HG03558 (cell line): Measurements from ENCODE around the gene ID1.
"Not testable (repeated sequence)": the region's sequence is repeated elsewhere in the genome, so short reads cannot be mapped to it uniquely, and the experiment has no call there.

Experiments
- ATAC-seq: cut with Tn5 transposase; IDR thresholded peaks from one replicate; pipeline ENCODE4 v1.9.1; 2021; ENCODE audit warnings: moderate number of reproducible peaks; ENCODE audit not compliant: unreplicated experiment; ENCODE audit errors: extremely low read depth

ID1 gene

DNA sequence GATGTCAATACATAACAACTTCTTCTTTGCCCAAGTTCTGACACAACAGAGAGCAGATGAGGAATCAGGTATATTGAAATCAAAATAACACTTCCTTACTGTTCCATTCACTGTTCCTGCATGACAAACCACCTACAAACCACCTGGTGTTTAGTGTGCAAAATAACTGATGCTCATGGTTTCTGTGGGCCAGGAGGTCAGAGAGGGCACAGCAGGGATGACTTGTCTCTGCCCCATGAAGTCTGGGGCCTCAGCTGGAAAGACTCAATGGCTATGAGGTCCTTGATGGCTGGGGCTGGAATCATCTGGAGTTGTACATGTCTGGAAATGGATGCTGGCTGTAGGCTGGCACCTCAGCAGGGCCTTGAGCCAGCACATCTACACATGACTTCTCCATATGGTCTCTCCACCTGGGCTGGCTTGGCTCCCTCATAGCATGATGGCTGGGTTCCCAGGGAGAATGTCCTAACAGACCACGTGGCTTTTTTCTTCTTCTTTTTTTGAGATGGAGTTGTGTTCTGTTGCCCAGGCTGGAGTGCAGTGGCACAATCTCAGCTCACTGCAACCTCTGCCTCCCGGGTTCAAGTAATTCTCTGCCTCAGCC, 25.2 kb downstream of the ID1 start:
- no peak for ATAC-seq

DNA sequence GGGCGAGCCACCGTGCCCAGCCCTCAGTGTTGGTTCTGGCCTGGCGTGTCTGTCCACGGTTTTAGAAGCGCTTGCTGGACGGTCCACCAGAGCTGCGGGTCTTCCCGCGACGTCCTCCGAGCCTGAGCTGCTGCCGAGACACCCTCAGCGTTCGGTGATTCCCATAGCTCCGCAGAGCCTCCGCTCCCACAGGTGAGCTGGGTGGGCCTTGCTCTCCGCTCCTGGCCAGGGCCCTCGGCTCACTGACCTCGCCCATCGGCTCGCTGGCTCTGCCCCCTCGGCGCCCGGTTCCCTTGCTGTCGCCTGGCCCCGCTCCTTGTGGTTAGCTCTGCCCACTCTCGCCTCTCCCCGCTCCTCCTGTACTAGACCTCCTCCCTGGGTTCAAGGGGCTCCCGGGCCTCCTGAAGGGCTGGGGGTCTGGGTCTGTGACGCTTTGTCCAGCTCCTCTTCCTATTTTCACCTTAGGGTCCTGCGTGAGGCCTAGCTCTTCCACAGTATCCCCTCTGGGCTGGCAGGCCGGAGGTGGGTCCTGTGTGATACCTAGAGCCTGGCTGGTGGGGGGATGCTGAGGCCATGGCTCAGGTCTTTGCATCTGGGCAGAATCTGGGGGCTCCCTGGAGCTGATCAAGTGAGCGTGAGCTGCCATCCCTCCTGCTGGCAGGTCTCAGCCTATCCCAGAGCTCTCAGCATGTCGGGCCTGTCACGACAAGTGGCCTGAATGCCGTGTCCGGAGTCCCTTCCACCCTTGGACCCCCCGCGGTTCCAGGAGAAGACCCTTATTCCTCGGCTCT, 27.7 kb downstream of the ID1 start:
- no peak for ATAC-seq

DNA sequence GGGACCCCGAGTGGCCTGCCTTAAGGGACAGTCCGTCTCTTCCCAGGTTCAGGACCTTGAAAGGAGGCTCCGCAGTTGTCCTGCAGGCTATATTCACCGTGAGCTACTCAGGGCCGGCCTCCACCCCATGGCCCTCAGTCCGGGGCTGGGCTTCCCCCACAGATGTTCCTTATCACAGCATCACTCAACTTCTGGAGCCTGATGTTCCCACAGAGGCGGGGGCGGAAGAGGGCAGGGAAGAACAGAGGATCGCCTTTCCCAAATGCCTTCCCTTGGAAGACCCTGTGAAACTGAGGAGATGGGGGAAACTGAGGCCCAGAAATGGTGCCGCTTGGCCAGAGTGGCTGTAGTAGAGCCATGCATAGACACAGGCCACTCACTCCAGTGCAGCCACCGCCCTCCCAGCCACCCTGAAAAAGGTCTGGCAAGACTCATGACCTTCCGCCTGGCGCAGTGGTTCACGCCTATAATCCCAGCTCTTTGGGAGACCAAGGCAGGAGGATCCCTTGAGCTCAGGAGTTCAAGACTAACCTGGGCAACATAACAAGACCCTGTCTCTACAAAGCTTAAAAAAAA, 28.3 kb downstream of the ID1 start:
- ATAC-seq: no peak

DNA sequence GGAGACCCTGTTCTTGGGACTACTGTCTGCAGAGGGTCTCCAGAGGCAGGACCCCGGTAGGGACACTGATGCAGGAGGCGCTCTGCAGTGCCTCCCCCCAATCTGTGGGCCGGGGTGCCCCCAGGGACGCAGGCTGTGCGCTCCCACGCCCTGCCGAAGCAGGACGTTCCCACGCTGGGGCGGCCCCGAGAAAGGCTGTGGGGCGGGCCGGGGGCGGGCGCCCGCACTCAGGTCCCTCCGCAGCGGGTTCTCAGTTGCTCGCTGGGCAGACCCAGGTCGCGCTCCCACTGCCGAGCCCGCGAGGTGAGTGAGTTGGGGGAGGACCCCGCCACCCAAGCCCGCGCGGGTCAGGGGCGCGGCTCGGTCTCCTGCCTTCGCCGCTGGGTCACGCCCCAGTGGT, 32.6 kb downstream of the ID1 start, which contains the start of gene COX4I2:
Gene COX4I2 (plus strand): TSS at position 253 of the 400 bp plus-strand sequence. CDS start 1,106 bp downstream, outside the sequence.
- no peak for ATAC-seq

DNA sequence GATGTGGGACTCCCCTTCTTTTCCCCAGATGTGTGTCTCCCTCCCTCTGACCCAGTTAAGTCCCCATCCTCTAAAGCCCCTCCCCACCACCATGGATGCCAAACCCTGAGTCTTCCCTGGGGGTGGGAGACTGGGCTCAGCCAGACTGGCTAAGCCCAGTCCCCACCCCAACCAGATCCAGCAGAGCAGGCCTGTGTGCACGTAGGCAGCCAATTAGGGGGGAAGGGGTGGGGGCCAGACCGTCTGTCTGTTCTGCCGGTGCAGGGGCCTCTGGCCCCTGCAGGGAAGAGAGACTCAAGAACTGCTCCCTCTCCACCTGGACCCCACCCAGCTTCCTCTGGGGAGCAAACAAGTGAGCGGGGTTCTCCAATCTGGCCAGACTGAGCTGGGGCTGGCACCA, 33.2 kb downstream of the ID1 start:
- no peak for ATAC-seq

DNA sequence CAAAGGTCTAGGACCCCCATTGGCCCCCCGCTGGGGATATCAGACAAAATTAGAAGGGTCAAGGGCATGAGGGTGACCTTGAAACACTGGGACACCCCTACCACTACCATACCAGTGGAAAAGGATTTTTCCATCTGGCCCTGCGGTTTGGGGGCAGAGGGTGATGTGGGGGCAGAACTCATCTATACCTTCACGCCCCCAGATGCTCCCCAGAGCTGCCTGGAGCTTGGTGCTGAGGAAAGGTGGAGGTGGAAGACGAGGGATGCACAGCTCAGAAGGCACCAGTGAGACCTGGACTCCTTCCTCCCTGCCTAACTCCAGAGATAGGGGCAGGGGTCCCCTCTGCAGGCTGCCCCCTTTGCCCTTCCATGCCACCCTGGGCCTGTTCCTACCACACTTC, 33.7 kb downstream of the ID1 start:
- no peak for ATAC-seq

DNA sequence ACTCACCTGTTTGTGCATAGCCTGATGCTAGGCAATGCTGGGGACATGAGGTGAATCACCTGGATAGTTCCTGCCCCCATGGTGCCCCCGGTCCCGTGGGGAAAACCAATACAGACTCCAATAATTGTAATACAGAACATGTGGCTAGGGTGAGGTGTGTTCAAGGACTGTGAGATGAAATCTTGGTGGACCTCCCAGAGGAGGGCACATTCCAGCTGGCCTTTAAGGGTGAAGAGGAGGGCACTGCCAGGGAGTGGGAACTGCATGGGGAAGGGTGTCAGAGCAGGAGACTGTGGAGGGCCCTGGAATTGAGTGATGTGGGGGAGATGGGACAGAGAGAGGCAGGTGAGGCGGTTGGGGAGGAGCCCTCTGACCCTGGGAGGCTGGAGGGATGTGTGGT, 35.2 kb downstream of the ID1 start:
- ATAC-seq: no peak

DNA sequence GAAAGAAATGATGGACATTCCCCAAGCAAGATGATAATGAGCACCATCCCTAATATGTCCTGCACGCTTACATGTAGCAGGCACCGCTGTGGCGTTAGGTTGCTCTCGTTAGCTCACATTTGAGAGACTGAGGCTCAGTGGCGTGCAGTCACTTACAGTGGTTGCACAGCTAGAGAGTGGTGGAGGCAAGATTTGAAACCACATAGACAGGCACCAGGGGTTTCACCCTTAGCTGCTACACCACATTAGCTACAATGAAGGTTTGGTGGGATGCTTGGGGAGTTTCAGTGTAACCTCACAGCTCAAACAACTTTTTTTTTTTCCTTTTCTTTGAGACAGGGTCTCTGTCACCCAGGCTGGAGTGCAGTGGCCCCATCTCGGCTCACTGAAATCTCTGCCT, 36.3 kb downstream of the ID1 start:
- no peak for ATAC-seq

DNA sequence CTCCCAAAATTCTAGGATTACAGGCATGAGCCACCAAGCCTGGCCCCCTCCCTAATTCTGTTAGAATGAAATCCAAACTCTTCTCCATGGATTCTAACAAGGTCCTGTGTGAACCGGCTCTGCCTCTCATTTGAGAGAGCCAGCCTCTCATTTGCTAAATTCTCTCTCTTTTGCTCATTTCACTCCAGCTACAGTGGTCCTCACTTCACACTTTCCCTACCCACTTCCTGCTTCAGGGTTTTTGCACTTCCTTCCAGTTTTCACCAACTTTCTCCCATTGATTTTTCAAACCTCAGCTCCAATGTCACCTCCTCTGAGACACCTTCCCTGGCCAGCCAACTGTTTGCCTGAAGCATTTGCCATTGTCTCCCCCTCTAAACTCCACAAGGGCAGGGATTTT, 37.7 kb downstream of the ID1 start:
- no peak for ATAC-seq

DNA sequence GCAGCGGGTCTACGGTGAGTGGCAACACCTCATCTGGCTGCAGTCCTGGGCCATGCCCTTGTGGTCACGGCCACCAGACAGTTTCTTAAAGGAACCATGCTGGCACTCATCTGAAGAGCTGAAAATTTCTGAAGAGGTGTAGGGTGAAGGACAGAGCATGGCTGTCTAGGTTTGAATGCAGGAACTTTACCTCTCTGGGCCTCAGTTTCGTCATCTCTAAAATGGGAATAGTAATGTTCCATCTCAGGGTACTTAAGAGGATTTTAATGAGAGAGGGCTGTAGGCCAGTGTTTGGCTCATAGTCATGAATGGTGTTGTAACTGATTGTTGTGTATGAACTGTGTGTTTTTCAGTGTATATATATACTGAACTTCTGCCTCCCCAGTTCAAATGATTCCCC, 38.4 kb downstream of the ID1 start:
- no peak for ATAC-seq

DNA sequence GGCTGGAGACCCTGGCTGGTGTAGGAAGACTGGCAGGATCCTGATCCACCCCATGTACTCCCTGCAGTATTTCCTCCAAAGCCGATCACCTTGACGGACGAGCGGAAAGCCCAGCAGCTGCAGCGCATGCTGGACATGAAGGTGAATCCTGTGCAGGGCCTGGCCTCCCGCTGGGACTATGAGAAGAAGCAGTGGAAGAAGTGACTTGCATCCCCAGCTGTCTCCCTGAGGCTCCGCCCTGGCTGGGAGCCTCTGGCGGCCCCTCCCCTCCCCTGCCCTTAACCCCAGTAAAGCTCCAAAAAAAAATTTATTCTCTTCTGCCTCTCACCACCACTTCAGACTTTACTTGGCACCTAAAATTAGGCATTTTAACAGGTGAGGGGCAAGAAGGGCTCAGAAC, 39.6 kb downstream of the ID1 start:
- ATAC-seq: no peak

DNA sequence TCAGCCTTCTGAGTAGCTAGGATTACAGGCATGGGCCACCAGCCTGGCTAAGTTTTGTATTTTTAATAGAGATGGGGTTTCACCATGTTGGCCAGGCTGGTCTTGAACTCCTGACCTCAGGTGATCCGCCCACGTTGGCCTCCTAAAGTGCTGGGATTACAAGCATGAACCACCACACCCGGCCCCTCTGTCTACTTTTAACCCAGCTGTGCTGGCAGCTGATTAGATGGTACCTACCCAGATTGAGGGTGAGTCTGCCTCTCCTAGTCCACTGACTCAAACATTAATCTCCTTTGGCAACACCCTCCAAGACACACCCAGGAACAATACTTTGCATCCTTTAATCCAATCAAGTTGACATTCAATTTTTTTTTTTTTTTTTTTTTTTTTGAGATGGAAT, 43.0 kb downstream of the ID1 start:
- ATAC-seq: not testable (repeated sequence)

DNA sequence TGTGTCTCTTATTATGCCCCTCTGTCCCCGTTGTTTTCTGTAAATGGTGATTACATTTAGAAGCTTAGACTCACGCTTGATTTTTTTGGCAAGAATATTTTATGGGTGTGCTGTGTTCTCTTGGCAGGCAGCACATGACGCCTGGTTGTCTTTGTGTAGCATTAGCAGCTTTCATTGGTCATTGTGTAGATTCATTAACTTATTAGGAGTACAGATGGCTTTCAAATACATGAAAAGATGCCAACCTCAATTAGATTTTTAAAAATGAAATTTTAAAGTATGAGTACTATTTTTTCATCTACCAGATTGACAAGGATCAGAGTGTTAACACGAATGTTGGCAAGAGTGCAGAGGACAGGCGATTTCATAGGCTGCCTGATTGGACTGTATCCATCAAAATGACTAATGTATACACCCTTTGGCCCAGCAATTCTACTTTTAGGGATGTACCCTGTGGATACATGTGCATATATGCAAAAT, 47.9 kb downstream of the ID1 start:
- ATAC-seq: no peak

DNA sequence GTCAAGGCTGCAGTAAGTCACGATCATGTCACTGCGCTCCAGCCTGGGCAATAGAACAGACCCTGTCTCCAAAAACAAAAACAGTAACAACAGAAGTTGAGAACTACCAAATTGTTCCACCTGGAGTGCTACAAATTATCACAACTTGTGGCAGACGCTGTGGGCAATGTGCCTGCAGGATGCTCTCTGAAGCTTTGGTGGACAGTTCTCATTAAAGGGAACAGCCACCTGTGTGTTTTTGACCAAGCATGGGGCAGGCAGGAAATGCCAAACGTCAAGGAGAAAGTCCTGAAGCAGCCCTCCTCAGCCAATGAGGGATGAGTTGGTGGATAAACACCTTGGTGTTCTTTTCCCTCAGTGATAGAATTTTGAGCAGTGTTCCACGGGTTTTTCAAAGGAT, 48.5 kb downstream of the ID1 start:
- ATAC-seq: no peak

DNA sequence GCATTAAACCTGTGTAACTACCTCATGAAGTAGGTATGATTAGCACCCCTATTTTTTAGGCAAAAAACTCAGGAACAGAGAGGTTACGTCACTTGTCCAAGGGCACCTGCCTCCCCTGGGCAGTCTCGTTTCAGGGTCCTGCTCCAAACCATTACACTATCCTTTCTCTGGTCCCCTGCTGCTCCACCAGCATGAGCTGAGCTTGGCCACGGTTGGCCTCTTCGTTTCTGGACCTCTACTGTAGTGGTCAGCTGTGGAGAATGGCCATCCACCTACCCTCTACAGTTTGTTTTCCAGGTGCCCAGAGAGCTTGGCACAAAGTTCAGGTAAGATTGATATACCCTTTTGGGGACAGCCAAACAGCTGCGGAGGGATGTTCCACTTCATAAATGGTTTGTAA, 49.4 kb downstream of the ID1 start:
- no peak for ATAC-seq
